Measurements from ENCODE around the gene GSKIP.
"Not testable (repeated sequence)": the region's sequence is repeated elsewhere in the genome, so short reads cannot be mapped to it uniquely, and the experiment has no call there.

Gene GSKIP, protein sequence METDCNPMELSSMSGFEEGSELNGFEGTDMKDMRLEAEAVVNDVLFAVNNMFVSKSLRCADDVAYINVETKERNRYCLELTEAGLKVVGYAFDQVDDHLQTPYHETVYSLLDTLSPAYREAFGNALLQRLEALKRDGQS

GRCh38 chr14:96362965-96363750, at the start of gene GSKIP, which contains the start of gene ATG2B:
Gene GSKIP, plus strand, starts transcription at chr14:96363526. Its CDS starts 18,722 bp downstream, at chr14:96382248.
Gene ATG2B, minus strand, starts transcription at chr14:96363341. Its CDS starts 365 bp downstream, at chr14:96362976.
- peak; percentile 91 for DNase-seq

DNA sequence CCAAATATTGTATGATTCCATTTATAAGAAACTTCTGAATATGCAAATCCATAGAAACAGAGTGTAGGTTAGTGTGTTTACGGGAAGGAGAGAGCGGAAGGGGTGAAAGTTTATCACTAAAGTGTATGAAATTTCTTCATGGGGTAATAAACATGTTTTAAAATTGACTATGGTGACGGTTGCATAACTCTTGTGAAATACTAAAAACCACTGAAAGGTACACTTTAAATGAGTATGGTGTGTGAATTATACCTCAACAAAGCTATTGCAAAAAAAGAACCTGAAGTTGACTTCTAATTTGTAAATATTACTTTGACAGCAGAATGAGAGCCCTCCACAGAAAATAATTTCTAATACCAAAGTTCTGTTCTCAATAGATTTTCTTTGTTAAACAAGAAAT, 47.2 kb upstream of the GSKIP start:
- DNase-seq = no peak

GRCh38 chr14:96318836-96319235, 44.5 kb upstream of the GSKIP start:
- no peak for DNase-seq

DNA sequence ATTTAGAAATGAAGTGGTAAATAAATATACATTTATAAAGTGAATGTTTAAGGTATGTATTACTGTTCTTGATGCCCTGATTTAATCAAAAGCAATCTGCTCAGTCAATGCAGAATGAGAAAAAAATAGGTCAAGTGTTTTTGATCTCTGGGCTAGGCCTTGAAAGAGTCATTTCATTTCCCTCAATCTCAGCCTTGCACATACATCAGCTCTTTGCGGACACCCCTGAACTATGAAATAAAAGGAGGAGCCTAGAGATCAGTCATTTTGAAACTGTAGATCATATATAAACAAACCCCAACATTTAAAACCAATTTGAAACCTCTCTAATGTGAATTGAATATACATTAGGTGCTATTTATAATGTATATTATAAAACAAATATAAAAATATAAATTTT, 42.7 kb upstream of the GSKIP start:
- DNase-seq = no peak

DNA sequence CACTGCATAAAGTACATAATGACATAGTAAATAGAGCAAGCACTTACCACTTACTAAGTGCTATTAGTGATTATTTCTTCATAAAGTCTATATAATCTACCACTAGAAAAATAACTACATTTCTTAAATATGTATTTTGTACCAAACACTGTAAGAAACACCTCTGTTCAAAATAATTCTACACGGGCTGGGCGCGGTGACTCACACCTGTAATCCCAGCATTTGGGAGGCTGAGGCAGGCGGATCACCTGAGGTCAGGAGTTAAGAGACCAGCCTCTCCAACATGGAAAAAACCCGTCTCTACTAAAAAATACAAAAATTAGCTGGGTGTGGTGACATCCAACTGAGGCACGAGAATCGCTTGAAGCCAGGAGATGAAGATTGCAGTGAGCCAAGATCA, 39.1 kb upstream of the GSKIP start:
- DNase-seq = no peak

DNA sequence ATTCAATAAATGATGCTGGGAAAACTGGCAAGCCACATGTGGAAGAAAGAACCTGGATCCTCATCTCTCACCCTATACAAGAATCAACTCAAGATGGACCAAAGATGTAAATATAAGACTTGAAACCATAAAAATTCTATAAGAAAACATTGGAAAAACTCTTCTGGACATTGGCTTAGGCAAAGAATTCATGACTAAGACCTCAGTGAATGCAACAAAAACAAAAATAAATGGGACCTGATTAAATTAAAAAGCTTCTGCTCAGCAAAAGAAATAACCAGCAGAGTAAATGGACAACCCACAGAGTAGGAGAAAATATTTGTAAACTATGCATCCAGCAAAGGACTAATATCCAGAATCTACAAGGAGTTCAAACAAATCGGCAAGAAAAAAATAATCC, 24.8 kb upstream of the GSKIP start:
- no peak for DNase-seq

DNA sequence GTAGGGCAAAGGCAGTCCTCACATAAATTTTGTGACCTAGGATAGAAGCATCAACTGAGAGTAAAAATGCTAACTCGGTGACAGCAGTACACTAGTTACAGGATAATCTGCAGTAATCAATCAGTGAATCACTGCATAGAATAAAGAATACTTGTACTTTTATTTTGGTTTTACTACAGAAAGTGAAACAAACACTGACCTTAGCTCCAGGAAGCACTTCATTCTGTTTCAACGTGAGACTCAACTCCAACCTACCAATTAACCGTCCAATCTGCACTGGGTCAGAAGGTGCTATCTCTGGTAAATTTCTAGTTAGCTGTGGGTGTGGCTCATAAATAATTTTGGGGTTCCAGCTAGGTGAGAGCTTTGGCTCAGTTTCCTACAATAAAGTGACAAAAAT, 22.0 kb upstream of the GSKIP start:
- no peak for DNase-seq

GRCh38 chr14:96345669-96346068, 17.7 kb upstream of the GSKIP start:
- DNase-seq = no peak

DNA sequence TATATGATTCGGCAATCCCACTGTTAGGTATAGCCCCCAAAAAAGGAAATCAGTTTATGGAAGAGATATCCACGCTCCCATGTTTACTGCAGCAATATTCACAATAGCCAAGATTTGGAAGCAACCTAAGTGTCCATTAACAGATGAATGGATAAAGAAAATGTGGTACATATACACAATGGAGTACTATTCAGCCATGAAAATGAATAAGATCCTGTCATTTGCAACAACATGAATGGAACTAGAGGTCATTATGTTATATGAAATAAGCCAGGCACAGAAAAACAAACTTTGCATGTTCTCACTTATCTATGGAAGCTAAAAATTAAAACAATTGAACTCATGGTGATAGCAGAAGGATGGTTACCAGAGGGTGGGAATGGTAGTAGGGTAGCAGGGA, 15.4 kb upstream of the GSKIP start:
- DNase-seq = not testable (repeated sequence)

- no peak for DNase-seq
These were observed 13.8 kb upstream of the GSKIP start for GRCh38 chr14:96349286-96350075.

GRCh38 chr14:96351986-96352385, 11.3 kb upstream of the GSKIP start:
- no peak for DNase-seq

GRCh38 chr14:96352708-96353107, 10.6 kb upstream of the GSKIP start:
- no peak for DNase-seq

- DNase-seq = no peak
These were observed 9.1 kb upstream of the GSKIP start for GRCh38 chr14:96354246-96354645.

DNA sequence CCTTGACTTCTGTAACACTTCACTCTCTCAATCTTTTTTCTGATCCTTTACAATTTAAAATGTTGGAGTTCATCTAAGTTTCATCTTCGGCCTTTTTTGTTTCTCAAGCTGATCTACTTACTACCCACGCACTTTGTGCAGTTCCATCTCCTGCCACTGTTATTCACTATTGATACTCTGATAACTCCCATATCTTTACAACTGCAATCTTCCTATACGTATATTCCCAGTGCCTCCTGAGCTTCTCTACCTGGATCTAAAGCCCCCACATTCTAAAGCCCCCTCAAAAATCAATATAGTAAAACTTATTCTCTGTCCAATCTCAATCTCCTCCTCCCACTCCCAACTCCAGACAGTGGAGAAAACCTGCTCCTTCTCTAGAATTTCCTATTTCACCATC, 6.1 kb upstream of the GSKIP start:
- no peak for DNase-seq

GRCh38 chr14:96359959-96360358, 3.4 kb upstream of the GSKIP start:
- no peak for DNase-seq

DNA sequence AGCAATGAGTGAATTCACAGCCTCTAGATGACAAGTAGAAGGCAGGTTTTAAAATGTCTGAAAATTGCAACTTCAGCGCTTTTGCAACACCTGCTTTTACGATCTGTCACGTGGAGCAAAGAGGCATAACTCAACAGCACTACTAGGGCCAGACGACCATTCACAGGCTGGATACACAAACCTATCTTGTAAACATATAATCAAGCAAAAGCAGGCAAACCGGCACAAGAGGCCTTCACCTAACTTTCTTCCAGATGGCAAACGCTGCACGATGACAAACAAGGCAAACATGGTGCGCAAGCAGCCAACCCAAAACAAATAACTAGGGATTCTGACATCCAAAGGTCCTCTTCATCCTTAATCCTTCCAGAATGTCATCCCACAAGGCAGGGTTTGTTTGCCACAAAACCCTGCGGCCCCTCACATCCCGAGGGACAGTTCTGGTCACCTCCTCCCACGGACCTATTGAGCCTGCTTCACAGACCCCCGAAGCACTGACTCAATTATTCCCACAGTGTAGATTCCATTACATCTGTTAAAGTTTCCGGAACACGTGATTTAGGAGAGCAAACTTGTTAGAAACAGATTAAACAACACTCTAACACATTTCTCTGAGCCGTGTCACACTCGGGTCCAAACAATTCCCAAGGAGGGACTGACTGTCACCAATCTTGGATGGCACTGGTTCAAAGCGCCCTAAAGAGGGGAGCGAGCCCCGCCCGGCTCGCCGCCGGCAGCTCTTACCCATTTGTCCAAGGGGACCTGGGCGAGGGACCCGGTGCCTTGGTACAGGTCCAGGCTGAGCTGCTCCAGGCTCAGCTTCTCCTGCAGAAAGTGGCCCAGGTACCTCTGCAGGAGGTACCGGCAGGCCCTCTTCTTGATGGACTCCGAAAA, 1.0 kb upstream of the GSKIP start:
- DNase-seq = peak; percentile 79

- DNase-seq = peak; percentile 55
These were observed 518 bp downstream of the GSKIP start for GRCh38 chr14:96363751-96364336.

DNA sequence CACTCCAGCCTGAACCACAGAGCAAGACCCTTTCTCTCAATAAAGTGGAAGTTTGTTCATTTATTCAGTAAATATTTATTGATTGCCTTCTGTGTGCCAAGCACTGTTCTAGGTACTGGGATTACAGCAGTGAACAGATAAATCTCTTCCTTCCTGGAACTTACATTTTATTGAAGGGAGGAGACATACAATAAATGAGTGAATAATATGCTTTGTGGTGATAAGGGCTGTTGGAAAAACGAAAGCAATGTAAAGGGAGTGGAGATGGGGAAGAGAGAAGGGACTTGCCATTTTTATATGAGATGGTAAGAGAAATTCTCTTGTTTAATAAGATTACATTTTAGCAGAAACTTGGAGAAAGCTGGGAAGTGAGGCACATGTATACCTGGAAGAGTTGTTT, 1.6 kb downstream of the GSKIP start:
- no peak for DNase-seq

GRCh38 chr14:96368534-96368933, 5.2 kb downstream of the GSKIP start:
- DNase-seq = no peak

GRCh38 chr14:96370528-96370927, 7.2 kb downstream of the GSKIP start:
- no peak for DNase-seq

DNA sequence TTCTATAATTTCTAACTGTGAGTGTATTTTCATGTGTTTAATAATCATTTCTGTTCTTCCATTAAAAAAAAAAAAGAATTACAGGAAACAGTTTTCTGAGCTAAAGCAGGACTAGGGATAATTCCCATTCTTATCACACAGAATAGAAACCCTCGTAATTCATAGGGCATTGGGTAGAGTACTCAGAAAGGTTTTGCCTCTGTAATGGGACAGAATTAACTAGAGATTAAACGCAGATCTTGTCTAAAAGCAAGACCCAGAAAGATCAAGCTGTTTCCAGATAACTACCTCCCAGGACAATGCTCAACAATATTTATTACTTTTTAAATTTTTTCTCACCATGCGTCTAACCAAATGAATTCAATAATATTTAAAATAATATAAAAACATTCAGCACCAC, 10.2 kb downstream of the GSKIP start:
- no peak for DNase-seq

DNA sequence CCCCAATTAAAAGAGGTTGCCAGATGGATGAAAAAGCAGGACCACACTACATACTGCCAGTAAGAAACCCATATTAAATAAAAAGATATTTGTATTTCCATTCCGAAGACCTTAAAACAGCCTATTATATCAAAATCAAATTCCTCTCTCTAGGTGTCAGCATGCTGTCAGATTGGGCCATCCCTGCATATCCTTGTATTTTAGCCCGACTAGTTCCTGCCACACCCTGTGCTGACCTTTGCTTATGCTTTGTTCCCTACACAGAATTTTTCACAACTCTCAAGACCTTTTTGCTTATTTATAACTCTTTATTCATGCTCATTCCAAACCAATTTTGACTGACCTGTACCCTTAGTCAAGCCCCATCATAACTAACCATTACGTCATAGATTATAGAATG, 12.8 kb downstream of the GSKIP start:
- DNase-seq = no peak
